GM21360 (cell line): ENCODE results near the gene OR5D13.

Source experiments
- ATAC-seq: cut with Tn5 transposase; IDR thresholded peaks from one replicate; pipeline ENCODE4 v1.9.1; 2021; ENCODE audit warnings: mild to moderate bottlenecking, moderate library complexity; ENCODE audit not compliant: unreplicated experiment

The OR5D13 gene

DNA sequence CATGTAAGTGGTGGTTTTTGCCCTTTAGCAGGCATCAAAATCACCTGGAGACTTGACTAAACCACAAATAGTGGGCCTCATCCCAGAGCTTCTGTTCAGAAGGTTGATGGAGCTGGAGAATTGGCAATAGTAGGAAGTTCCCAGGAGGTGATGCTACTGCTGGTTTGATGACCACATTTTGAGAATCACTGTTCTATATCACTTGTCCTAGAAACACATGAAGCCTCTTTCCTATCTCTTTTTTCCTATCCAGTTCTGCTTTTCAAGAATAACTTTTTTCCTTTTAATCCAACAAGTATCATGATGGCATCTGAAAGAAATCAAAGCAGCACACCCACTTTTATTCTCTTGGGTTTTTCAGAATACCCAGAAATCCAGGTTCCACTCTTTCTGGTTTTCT lies at the start of gene OR5D13:
Gene OR5D13, plus strand, starts transcription at position 301 of the 400 bp plus-strand sequence. Its CDS starts 0 bp downstream, at position 301.
- no peak for ATAC-seq

DNA sequence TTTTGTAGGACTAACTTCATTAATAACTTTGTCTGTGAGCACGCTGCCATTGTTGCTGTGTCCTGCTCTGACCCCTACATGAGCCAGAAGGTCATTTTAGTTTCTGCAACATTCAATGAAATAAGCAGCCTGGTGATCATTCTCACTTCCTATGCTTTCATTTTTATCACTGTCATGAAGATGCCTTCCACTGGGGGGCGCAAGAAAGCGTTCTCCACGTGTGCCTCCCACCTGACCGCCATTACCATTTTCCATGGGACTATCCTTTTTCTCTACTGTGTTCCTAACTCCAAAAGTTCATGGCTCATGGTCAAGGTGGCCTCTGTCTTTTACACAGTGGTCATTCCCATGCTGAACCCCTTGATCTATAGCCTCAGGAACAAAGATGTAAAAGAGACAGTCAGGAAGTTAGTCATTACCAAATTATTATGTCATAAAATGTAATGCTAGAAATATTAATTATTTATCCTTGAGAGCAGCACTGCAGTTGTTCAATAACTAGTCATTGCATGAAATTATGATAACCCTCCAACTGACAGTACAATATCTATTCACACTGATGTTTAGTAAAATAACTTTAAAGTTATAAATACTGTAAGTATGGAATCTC lies 46.4 kb upstream of the OR5D13 start:
- no peak for ATAC-seq

GRCh38 chr11:55732936-55733335 lies 40.3 kb upstream of the OR5D13 start:
- peak; percentile 90 for ATAC-seq

DNA sequence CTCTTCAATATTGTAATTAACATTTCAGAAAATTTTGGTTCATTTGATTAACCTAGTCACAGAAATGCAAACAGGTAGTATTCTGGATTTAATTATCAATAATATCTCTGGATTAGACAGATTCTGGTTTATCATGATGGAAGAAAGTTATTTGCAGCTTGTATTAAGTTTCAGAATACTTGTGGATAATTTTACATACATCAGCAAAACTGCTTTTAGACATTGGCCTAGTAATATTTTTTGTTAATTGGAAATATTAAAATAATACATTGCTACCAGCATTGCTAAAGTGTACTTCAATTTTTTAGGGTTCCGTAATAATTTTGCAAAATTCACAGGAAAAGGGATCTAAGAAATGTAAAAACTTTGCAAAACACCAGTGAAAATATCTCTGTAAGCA lies 18.4 kb downstream of the OR5D13 start:
- no peak for ATAC-seq

DNA sequence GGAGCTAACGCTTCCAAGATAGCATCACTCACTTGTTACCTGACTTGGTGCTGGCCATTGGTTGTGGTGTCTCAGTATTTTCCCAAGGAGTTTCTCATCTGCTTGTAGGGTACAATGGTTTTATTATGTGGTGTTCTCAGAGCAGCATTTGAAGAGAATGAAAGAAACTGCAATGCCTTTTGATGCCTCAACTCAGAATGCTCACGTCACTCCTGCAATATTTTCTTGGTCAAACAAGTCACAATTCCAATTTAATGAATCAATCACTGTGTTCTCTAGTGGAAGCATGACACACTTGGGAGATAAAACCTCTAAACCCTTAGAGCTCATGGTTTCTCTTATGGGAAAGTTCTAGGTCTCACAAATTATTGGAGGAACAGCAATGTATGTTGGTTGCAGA lies 20.1 kb downstream of the OR5D13 start:
- no peak for ATAC-seq

DNA sequence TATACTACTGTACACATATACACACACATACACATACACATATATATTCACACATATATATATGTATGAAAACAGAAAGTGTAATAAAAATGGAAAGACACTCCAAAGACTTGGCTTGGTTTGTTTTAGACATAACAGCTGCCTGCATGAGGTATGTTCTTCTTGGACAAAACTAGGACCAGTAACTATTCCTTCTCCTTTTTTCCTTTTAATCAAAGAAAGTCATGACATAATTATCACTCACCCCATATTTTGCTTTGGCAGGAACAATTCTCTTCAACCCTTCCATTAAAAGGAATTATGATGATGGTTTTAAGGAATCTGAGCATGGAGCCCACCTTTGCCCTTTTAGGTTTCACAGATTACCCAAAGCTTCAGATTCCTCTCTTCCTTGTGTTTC lies 22.0 kb downstream of the OR5D13 start, which contains the start of gene OR5D14:
Gene OR5D14, plus strand, starts transcription at position 301 of the 400 bp plus-strand sequence. Its CDS starts 0 bp downstream, at position 301.
- no peak for ATAC-seq

GRCh38 chr11:55806248-55806647 lies 33.0 kb downstream of the OR5D13 start:
- ATAC-seq = no peak

DNA sequence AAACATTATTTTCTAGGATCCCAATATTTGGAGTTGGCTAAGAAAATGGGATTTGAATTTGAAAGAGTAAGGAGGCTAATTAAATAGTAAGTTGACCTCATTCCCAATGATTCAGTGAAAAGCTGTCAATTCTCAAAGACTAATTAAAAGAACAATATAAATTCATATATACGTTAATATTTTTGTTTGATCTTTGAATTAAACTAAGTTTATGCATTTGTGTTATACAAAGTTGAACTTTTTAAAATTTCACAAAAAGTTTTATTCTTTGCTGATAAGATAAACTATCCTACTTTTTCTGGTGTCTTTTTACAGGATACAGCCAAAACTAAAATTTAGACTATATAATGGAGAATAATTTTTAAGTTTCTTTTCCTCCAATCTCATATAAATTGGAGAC lies 37.8 kb downstream of the OR5D13 start, which contains the start of gene OR5L1:
Gene OR5L1, plus strand, starts transcription at position 301 of the 400 bp plus-strand sequence. CDS start 100 bp downstream, outside the sequence.
- no peak for ATAC-seq

DNA sequence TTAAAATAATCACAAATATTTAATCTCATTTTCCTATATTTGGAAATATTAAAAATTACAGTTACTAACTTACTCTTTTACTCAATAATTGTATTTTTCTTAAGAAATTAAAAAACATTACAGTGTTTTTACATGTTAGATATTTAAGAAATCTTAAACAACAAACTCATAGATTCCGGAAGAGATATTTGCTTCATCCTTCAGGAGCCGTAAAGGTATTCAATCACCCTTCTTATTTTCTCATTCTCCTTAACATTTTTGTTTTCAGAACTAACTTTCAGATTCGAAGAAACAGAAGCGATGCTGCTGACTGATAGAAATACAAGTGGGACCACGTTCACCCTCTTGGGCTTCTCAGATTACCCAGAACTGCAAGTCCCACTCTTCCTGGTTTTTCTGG lies 46.1 kb downstream of the OR5D13 start, which contains the start of gene OR5D18:
Gene OR5D18, plus strand, starts transcription at position 301 of the 400 bp plus-strand sequence. Its CDS starts 0 bp downstream, at position 301.
- no peak for ATAC-seq
